A549 (cell line): ENCODE measurements around the gene PHIP. TPM values are rescaled to one million over a fixed set of nuclear protein-coding genes. Genes with fewer than 3 reads are reported as not detected.

Experiments used
- ATAC-seq, 2 experiments: fragments of 200-7000 bp in 1 of 2; fragments of >200 bp in 1 of 2; cut with Nextera tagmentation in 1 of 2; cut with Tn5 transposase in 1 of 2; 3 replicates each; pipeline versions ENCODE4 v1.8.0 to v1.9.1; 2018 to 2020; ENCODE audit warnings: mild to moderate bottlenecking in 1 of 2, moderate library complexity in 1 of 2
- CTCF ChIA-PET: fragments of 300-600 bp; sonication (Branson Sonifier 250); formaldehyde crosslinking; extraction: SDS; loops from one replicate; lab custom pipeline; 2021; ENCODE audit warnings: antibody characterized with exemption, inconsistent platforms; lab: Yijun Ruan, JAX
- POLR2A ChIA-PET: fragments of 350-600 bp; formaldehyde crosslinking; extraction: SDS; loops from one replicate; lab custom pipeline; 2021; ENCODE audit warnings: antibody characterized with exemption, inconsistent platforms; lab: Yijun Ruan, JAX
- DNase-seq, 2 experiments: peaks; one replicate each; pipeline versions ENCODE4 v3.0.0 to v3.0.0-alpha.2; 2011 to 2016; ENCODE audit warnings: low read depth in 1 of 2, low spot score in 1 of 2
- FAIRE-seq: peaks from 2 replicates; lab custom pipeline; 2011; peaks lifted over from hg19 to GRCh38; lab: Jason Lieb, UNC
- H3K27ac ChIP-seq, 2 experiments: fragments of >200 bp; sonication (Bioruptor Twin); formaldehyde crosslinking; 3 replicates each; pipeline ENCODE4 v1.5.1; 2016 to 2017
- H3K4me1 ChIP-seq: fragments of >200 bp; sonication (Bioruptor Twin); formaldehyde crosslinking; 3 replicates; pipeline ENCODE4 v1.6.1; 2016
- H3K4me2 ChIP-seq: fragments of >200 bp; sonication (Bioruptor Twin); formaldehyde crosslinking; 3 replicates; pipeline ENCODE4 v1.6.1; 2016
- H3K4me3 ChIP-seq: fragments of >200 bp; sonication (Bioruptor Twin); formaldehyde crosslinking; 3 replicates; pipeline ENCODE4 v1.5.1; 2016
- H3K9me3 ChIP-seq: fragments of >200 bp; sonication (Bioruptor Twin); formaldehyde crosslinking; 3 replicates; pipeline ENCODE4 v1.6.1; 2016
- BHLHE40 ChIP-seq: IDR thresholded peaks from 2 replicates; pipeline ENCODE4 v1.6.1; 2012; ENCODE audit warnings: low read depth, low read length, inconsistent platforms
- CBX8 ChIP-seq: fragments of 200-600 bp; sonication (generic); IDR thresholded peaks from 2 replicates; pipeline ENCODE4 v1.6.1; 2016
- CHD2 ChIP-seq: fragments of 150-350 bp; IDR thresholded peaks from 2 replicates; pipeline ENCODE4 v1.6.1; 2014; ENCODE audit warnings: low read length; ENCODE audit not compliant: partially characterized antibody
- CHD4 ChIP-seq: fragments of 200-600 bp; sonication (generic); IDR thresholded peaks from 2 replicates; pipeline ENCODE4 v1.6.1; 2016; ENCODE audit warnings: antibody characterized with exemption, mild to moderate bottlenecking, borderline replicate concordance
- CTCF ChIP-seq: fragments of >200 bp; sonication (Bioruptor Twin); formaldehyde crosslinking; IDR thresholded peaks from 3 replicates; pipeline ENCODE4 v1.5.1; 2016
- EHMT2 ChIP-seq: fragments of 200-600 bp; sonication (generic); IDR thresholded peaks from 2 replicates; pipeline ENCODE4 v1.6.1; 2016; ENCODE audit warnings: antibody characterized with exemption, low read depth, mild to moderate bottlenecking, moderate library complexity
- EP300 ChIP-seq, 2 experiments: fragments of >200 bp; sonication (Bioruptor Twin); formaldehyde crosslinking; IDR thresholded peaks; 2 replicates in 1 of 2; 3 replicates in 1 of 2; pipeline ENCODE4 v1.6.1; 2016 to 2017
- ESRRA ChIP-seq: fragments of 150-350 bp; IDR thresholded peaks from 2 replicates; pipeline ENCODE4 v1.6.1; 2014; ENCODE audit warnings: mild to moderate bottlenecking, low read length, borderline replicate concordance
- HMGXB4 ChIP-seq: fragments of 250-450 bp; sonication (Bioruptor Pico); IDR thresholded peaks from 2 replicates; pipeline ENCODE4 v1.5.0; 2021; ENCODE audit warnings: mild to moderate bottlenecking, moderate library complexity, borderline replicate concordance
- HOXB13 ChIP-seq: fragments of 250-450 bp; sonication (Bioruptor Pico); IDR thresholded peaks from 2 replicates; pipeline ENCODE4 v1.5.0; 2020; ENCODE audit warnings: low read depth, mild to moderate bottlenecking, moderate library complexity
- HOXB5 ChIP-seq: fragments of 250-450 bp; sonication (Bioruptor Pico); IDR thresholded peaks from 2 replicates; pipeline ENCODE4 v1.5.0; 2020; ENCODE audit warnings: mild to moderate bottlenecking, moderate library complexity
- KDM1A ChIP-seq: fragments of 200-600 bp; sonication (generic); IDR thresholded peaks from 2 replicates; pipeline ENCODE4 v1.6.1; 2016; ENCODE audit warnings: low read depth, mild to moderate bottlenecking
- KDM5A ChIP-seq: fragments of 200-600 bp; sonication (generic); IDR thresholded peaks from 2 replicates; pipeline ENCODE4 v1.6.1; 2016; ENCODE audit warnings: antibody characterized with exemption, mild to moderate bottlenecking
- MYC ChIP-seq: IDR thresholded peaks from 2 replicates; pipeline ENCODE4 v1.6.1; 2012; ENCODE audit warnings: mild to moderate bottlenecking, inconsistent platforms, low read length, improper control_type of control experiment, borderline replicate concordance
- NPAS2 ChIP-seq: fragments of 250-450 bp; sonication (Bioruptor Pico); IDR thresholded peaks from 2 replicates; pipeline ENCODE4 v1.8.0; 2022; ENCODE audit warnings: mild to moderate bottlenecking, moderate library complexity, borderline replicate concordance
- PBX3 ChIP-seq: IDR thresholded peaks from 2 replicates; pipeline ENCODE4 v1.6.1; 2012
- PHF8 ChIP-seq: fragments of 200-600 bp; sonication (generic); IDR thresholded peaks from 2 replicates; pipeline ENCODE4 v1.6.1; 2016; ENCODE audit warnings: low read depth, mild to moderate bottlenecking, antibody characterized with exemption, moderate library complexity, borderline replicate concordance
- RARB ChIP-seq: fragments of 250-450 bp; sonication (Bioruptor Pico); IDR thresholded peaks from 2 replicates; pipeline ENCODE4 v1.8.0; 2021; ENCODE audit warnings: mild to moderate bottlenecking, moderate library complexity
- RFX5 ChIP-seq: fragments of 450-650 bp; IDR thresholded peaks from 2 replicates; pipeline ENCODE4 v1.7.1; 2014; ENCODE audit warnings: antibody characterized with exemption, mild to moderate bottlenecking, moderate library complexity
- RNF2 ChIP-seq: fragments of 200-600 bp; sonication (generic); IDR thresholded peaks from 2 replicates; pipeline ENCODE4 v1.6.1; 2016; ENCODE audit warnings: low read depth, mild to moderate bottlenecking, antibody characterized with exemption, moderate library complexity, borderline replicate concordance
- TFCP2L1 ChIP-seq: fragments of 250-450 bp; sonication (Bioruptor Pico); IDR thresholded peaks from 2 replicates; pipeline ENCODE4 v1.5.0; 2021; ENCODE audit warnings: mild to moderate bottlenecking
- TP53 ChIP-seq: fragments of 250-450 bp; sonication (Bioruptor Pico); IDR thresholded peaks from 2 replicates; pipeline ENCODE4 v1.5.0; 2021; ENCODE audit warnings: mild to moderate bottlenecking, moderate library complexity
- ZC3H11A ChIP-seq: fragments of 450-650 bp; IDR thresholded peaks from 2 replicates; pipeline ENCODE4 v1.6.1; 2014; ENCODE audit warnings: antibody characterized with exemption, mild to moderate bottlenecking
- ZFP36 ChIP-seq: fragments of 450-650 bp; IDR thresholded peaks from 2 replicates; pipeline ENCODE4 v1.6.1; 2014; ENCODE audit warnings: borderline replicate concordance; ENCODE audit not compliant: partially characterized antibody
- ZNF302 ChIP-seq: fragments of 250-450 bp; sonication (Bioruptor Pico); IDR thresholded peaks from 2 replicates; pipeline ENCODE4 v1.9.0; 2021; ENCODE audit warnings: inconsistent platforms, mild to moderate bottlenecking, moderate library complexity
- ZSCAN20 ChIP-seq: fragments of 250-450 bp; sonication (Bioruptor Pico); IDR thresholded peaks from 2 replicates; pipeline ENCODE4 v1.8.0; 2022; ENCODE audit warnings: mild to moderate bottlenecking, moderate library complexity
- WGBS: methylation state at CpG from one replicate; pipeline ENCODE4 v1.1.6; 2017; ENCODE audit errors: missing lambda C conversion rate; 5-methylcytosine and 5-hydroxymethylcytosine counted together
- polyA plus RNA-seq, 4 experiments: library from polyadenylated mRNA; depleted of rRNA in 3 of 4; stranded (reverse); fragments of >200 nt; fragmentation: RNase III in 1 of 4; extraction: RNeasy Plus Mini Kit Qiagen cat#74134 plus additional on column Dnase treatment in 1 of 4; gene quantifications; 2 replicates in 3 of 4; 3 replicates in 1 of 4; pipeline ENCODE4 v1.2.3, GENCODE V29; 2011 to 2017
- TF ChIP-seq, protein P1 (sequence below): fragments of >200 bp; sonication (Bioruptor Twin); formaldehyde crosslinking; IDR thresholded peaks from 2 replicates; pipeline ENCODE4 v1.6.1; 2016
- TF ChIP-seq, protein P2 (sequence below): fragments of >200 bp; sonication (Bioruptor Twin); formaldehyde crosslinking; IDR thresholded peaks from 3 replicates; pipeline ENCODE4 v1.6.1; 2016

PHIP gene
- polyA plus RNA-seq, 2 of the 4 experiments (the other 2 are of a cell fraction): 7.2 to 14.9 TPM

- TF ChIP-seq RFX5 (no peak), CBX8 (no peak), EP300 (IDR thresholded peaks at IDR 0.05) (no peak), BHLHE40 (no peak), HOXB5 (no peak), MYC (no peak), KDM5A (no peak), RARB (no peak)
- TF ChIP-seq, protein P1, sequence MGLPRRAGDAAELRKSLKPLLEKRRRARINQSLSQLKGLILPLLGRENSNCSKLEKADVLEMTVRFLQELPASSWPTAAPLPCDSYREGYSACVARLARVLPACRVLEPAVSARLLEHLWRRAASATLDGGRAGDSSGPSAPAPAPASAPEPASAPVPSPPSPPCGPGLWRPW: no peak
These were observed 160.3 kb downstream of the PHIP start (continued) for GRCh38 chr6:78917788-78918187.

DNA sequence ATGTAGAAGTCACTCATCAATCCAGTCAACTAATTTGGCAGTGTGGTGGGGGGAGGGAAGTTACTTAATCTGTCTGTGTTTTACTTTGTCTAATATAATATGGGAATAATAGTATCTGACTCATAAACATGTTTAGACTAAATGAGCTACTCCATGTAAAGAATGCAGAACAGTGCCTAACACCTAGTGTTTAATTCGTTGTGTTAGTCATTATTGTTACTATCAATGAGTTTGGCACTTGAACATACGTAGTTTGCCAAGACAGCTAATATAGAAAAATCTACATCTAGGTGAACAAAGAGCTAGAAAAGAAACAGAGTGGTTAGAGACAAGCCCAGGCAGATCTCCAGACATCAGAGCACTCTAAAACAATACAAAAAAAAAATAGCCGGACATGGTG lies 161.6 kb downstream of the PHIP start:
- peaks cover 19% of the 10 kb centered on the region; the same call in 2 of the 3 replicates for H3K9me3 ChIP-seq
- CTCF ChIA-PET: no interaction called here
- H3K4me2 ChIP-seq: no peak overlapping the region
- ATAC-seq (no peak), FAIRE-seq (no peak), DNase-seq (no peak)
- no peak overlapping the region for H3K27ac ChIP-seq
- no peaks in the 10 kb centered on the region for H3K4me1 ChIP-seq
- TF ChIP-seq EHMT2: no peak
- no peak for TF ChIP-seq CHD2
- TF ChIP-seq ESRRA: no peak
- no peak for TF ChIP-seq HMGXB4 (CRISPR knock-in tag)
- no peak for TF ChIP-seq ZFP36
- TF ChIP-seq TFCP2L1 (CRISPR knock-in tag): no peak
- TF ChIP-seq, protein P1: no peak
- no peak for TF ChIP-seq KDM1A
- no peak for TF ChIP-seq CHD4
- no peak for TF ChIP-seq ZSCAN20 (CRISPR knock-in tag)
- no peak for TF ChIP-seq RNF2
- TF ChIP-seq PHF8: no peak
- TF ChIP-seq NPAS2 (CRISPR knock-in tag): no peak
- no peak for TF ChIP-seq RARB
- TF ChIP-seq ZNF302 (CRISPR knock-in tag): no peak
- H3K4me3 ChIP-seq: no peak overlapping the region
- 65% methylated on average over 3 of the region's 3 CpGs for WGBS
- POLR2A ChIA-PET: no interaction called here

- no peaks in the 10 kb centered on the region for H3K9me3 ChIP-seq
- TF ChIP-seq MYC: no peak
- TF ChIP-seq ZC3H11A: no peak
- TF ChIP-seq CTCF: no peak
- no peak for TF ChIP-seq TP53 (CRISPR knock-in tag)
- TF ChIP-seq, protein P2, sequence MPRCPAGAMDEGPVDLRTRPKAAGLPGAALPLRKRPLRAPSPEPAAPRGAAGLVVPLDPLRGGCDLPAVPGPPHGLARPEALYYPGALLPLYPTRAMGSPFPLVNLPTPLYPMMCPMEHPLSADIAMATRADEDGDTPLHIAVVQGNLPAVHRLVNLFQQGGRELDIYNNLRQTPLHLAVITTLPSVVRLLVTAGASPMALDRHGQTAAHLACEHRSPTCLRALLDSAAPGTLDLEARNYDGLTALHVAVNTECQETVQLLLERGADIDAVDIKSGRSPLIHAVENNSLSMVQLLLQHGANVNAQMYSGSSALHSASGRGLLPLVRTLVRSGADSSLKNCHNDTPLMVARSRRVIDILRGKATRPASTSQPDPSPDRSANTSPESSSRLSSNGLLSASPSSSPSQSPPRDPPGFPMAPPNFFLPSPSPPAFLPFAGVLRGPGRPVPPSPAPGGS: no peak
- TF ChIP-seq PBX3: no peak
- no peak for TF ChIP-seq HOXB13 (CRISPR knock-in tag)
- ATAC-seq (no peak), DNase-seq (no peak), FAIRE-seq (no peak)
- no peaks in the 10 kb centered on the region for H3K4me1 ChIP-seq
- H3K27ac ChIP-seq: no peak overlapping the region
- WGBS: 94% methylated on average over 9 of the region's 9 CpGs
- POLR2A ChIA-PET: no interaction called here
- CTCF ChIA-PET: no interaction called here
- no peak overlapping the region for H3K4me3 ChIP-seq
- H3K4me2 ChIP-seq: no peak overlapping the region
These were observed 166.7 kb downstream of the PHIP start for GRCh38 chr6:78911218-78911940.
